K562 (cell line): Measurements from ENCODE around the gene BPNT1. TPM values are rescaled to one million over a fixed set of nuclear protein-coding genes. Genes with fewer than 3 reads are reported as not detected.

Experiments
- ADNP ChIP-seq: fragments of 200-800 bp; sonication (Bioruptor generic); IDR thresholded peaks from 2 replicates; pipeline ENCODE4 v1.6.1; 2016; ENCODE audit warnings: missing genetic modification characterization, missing compliant biosample characterization
- CAMTA2 ChIP-seq: fragments of 250-450 bp; sonication (Bioruptor Pico); conservative IDR thresholded peaks from 2 replicates; pipeline ENCODE4 v1.5.1; 2022
- EWSR1 ChIP-seq: fragments of 450-650 bp; IDR thresholded peaks from 2 replicates; pipeline ENCODE4 v1.6.1; 2018; ENCODE audit warnings: borderline replicate concordance, mild to moderate bottlenecking, low read depth, moderate library complexity; ENCODE audit not compliant: partially characterized antibody
- HDAC2 ChIP-seq: fragments of 450-650 bp; IDR thresholded peaks from 2 replicates; pipeline ENCODE4 v1.6.1; 2016; ENCODE audit warnings: mild to moderate bottlenecking
- KLF13 ChIP-seq: fragments of 450-650 bp; IDR thresholded peaks from 2 replicates; pipeline ENCODE4 v1.6.1; 2016; ENCODE audit warnings: missing genetic modification characterization, low read depth, mild to moderate bottlenecking, missing compliant biosample characterization, moderate library complexity, borderline replicate concordance
- NCOR1 ChIP-seq: fragments of 450-650 bp; IDR thresholded peaks from 2 replicates; pipeline ENCODE4 v1.6.1; 2016; ENCODE audit warnings: mild to moderate bottlenecking, moderate library complexity
- NELFE ChIP-seq: IDR thresholded peaks from 2 replicates; pipeline ENCODE4 v1.6.1; 2011; ENCODE audit warnings: mild to moderate bottlenecking; ENCODE audit not compliant: insufficient read depth, insufficient read length
- NR2C2 ChIP-seq, 2 experiments: fragments of 200-800 bp in 1 of 2; sonication (Bioruptor generic) in 1 of 2; sonication (generic) in 1 of 2; formaldehyde crosslinking in 1 of 2; IDR thresholded peaks; 2 replicates each; pipeline versions ENCODE4 v1.6.1 to v1.8.0; 2016 to 2022; ENCODE audit warnings: mild to moderate bottlenecking in 1 of 2, missing compliant biosample characterization in 1 of 2, missing genetic modification characterization in 1 of 2, missing genetic modification reagents in 1 of 2
- PCBP2 ChIP-seq: fragments of 200-400 bp; formaldehyde crosslinking; IDR thresholded peaks from 2 replicates; pipeline ENCODE4 v1.6.1; 2018; ENCODE audit warnings: low read length, low read depth, mild to moderate bottlenecking, moderate library complexity; ENCODE audit not compliant: poor library complexity, severe bottlenecking
- SMAD4 ChIP-seq: fragments of 250-450 bp; sonication (Bioruptor Pico); conservative IDR thresholded peaks from 2 replicates; pipeline ENCODE4 v1.8.0; 2021; ENCODE audit warnings: inconsistent platforms, mild to moderate bottlenecking, moderate library complexity
- ZEB2 ChIP-seq: fragments of 450-650 bp; IDR thresholded peaks from 2 replicates; pipeline ENCODE4 v1.6.1; 2016
- ZFX ChIP-seq: sonication (generic); formaldehyde crosslinking; IDR thresholded peaks from 2 replicates; pipeline ENCODE4 v1.8.0; 2022; ENCODE audit warnings: mild to moderate bottlenecking, missing genetic modification reagents, moderate library complexity
- polyA plus RNA-seq, 8 experiments: library from polyadenylated mRNA; depleted of rRNA in 4 of 8; stranded (reverse) in 5 of 8; unstranded in 3 of 8; fragments of >200 nt; fragmentation: Nextera tagmentation in 2 of 8; fragmentation: Illumina TruSeq in 1 of 8; extraction: Ambion mirVana in 2 of 8; extraction: Trizol in 1 of 8; gene quantifications; 2 replicates each; pipeline versions ENCODE4 v1.2.1 to v1.2.3, GENCODE V29; 2011 to 2014; ENCODE audit warnings: inconsistent platforms in 1 of 8, missing spikeins in 1 of 8
- total RNA-seq, 7 experiments: library from RNA; depleted of rRNA in 6 of 7; stranded (reverse); fragments of >200 nt in 6 of 7; fragmentation: Illumina TruSeq in 2 of 7; extraction: Trizol in 2 of 7; gene quantifications; 2 replicates each; pipeline versions ENCODE4 v1.2.1 to v1.2.3, GENCODE V29; 2011 to 2021; ENCODE audit warnings: low replicate concordance in 1 of 7
- TF ChIP-seq, protein P1 (sequence below): fragments of 450-650 bp; IDR thresholded peaks from 2 replicates; pipeline ENCODE4 v1.6.1; 2016; ENCODE audit warnings: antibody characterized with exemption
- TF ChIP-seq, protein P2 (sequence below), 2 experiments: fragments of 250-450 bp in 1 of 2; fragments of 450-650 bp in 1 of 2; sonication (Bioruptor Pico) in 1 of 2; IDR thresholded peaks; 2 replicates each; pipeline versions ENCODE4 v1.6.1 to v1.8.0; 2016 to 2021; ENCODE audit warnings: mild to moderate bottlenecking in 2 of 2, moderate library complexity in 2 of 2, missing compliant biosample characterization in 1 of 2, missing genetic modification characterization in 1 of 2
- TF ChIP-seq, protein P3 (sequence below): fragments of 250-450 bp; sonication (Bioruptor Pico); IDR thresholded peaks from 2 replicates; pipeline ENCODE4 v1.5.0; 2021
- TF ChIP-seq, protein P4 (sequence below): sonication (generic); formaldehyde crosslinking; IDR thresholded peaks from 2 replicates; pipeline ENCODE4 v1.8.1; 2023; ENCODE audit warnings: mild to moderate bottlenecking, missing genetic modification reagents
- TF ChIP-seq, protein P5 (sequence below), 2 experiments: fragments of 450-650 bp; conservative IDR thresholded peaks; 2 replicates each; pipeline ENCODE4 v1.6.1; 2017; ENCODE audit warnings: mild to moderate bottlenecking in 2 of 2, moderate library complexity in 2 of 2
- TF ChIP-seq, protein P6 (sequence below): conservative IDR thresholded peaks from 2 replicates; pipeline ENCODE4 v1.6.1; 2011; ENCODE audit warnings: low read depth, mild to moderate bottlenecking, low read length; ENCODE audit not compliant: control insufficient read depth

BPNT1 gene
- total and polyA plus RNA-seq, 9 of the 15 experiments (the other 6 are each of a cell fraction or from before 2014, with no cell fraction given): 30.2 to 73.8 (median 40.5) TPM

DNA sequence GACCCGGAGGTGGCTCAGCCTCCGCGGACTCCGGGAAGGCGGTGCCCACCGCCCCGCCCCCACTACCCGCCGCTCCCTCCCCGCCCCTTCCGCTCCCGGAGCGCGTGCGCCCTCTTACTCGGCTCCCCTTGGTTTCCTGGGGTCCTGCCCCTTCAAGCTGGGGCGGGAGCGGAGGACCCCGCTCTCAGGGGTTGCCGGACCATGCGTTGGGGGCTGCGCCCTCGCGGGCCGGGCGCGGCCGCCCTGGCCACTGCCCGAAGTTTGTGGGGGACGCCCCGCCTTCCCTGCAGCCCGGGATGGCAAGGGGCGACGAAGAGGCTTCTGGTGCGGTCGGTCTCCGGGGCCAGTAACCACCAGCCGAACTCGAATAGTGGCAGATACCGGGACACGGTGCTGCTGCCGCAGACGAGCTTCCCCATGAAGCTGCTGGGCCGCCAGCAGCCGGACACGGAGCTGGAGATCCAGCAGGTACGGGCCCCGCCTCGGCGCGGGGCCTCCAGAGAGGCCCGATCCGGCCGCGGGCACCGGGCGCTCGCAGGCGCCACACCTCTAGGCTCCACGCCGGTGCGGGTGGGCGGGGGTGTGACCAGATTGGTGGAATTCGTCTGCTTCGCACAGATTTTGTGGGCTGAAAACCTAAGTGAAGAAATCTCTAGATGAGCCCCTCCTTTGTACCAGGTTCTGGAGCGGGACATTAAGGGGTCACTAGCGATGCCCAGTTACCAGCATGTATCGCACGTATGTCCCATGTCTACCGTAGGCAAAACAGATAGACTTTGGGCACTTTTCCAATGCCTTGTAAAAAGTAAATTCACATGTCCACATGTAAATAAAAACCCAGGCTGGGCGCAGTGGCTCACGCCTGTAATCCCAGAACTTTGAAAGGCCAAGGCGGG, 4.7 kb upstream of the BPNT1 start, which contains the start of gene IARS2 (continued):
- no peak for TF ChIP-seq NR2C2 (CRISPR knock-in tag; IDR thresholded peaks at IDR 0.05)
- TF ChIP-seq NR2C2 (tag; IDR thresholded peaks at IDR 0.05): 0 out of 2 replicates have a peak, but pooled peaks have one; percentile 37
- TF ChIP-seq PCBP2: no peak
- TF ChIP-seq, protein P1, sequence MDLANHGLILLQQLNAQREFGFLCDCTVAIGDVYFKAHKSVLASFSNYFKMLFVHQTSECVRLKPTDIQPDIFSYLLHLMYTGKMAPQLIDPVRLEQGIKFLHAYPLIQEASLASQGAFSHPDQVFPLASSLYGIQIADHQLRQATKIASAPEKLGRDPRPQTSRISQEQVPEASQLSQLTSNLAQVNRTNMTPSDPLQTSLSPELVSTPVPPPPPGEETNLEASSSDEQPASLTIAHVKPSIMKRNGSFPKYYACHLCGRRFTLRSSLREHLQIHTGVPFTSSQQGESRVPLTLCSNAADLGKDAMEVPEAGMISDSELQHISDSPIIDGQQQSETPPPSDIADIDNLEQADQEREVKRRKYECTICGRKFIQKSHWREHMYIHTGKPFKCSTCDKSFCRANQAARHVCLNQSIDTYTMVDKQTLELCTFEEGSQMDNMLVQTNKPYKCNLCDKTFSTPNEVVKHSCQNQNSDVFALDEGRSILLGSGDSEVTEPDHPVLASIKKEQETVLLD: no peak
- TF ChIP-seq CAMTA2 (CRISPR knock-in tag): no peak
- TF ChIP-seq HDAC2: 0 out of 2 replicates have a peak, but pooled peaks have one; percentile 23
- TF ChIP-seq, protein P2, sequence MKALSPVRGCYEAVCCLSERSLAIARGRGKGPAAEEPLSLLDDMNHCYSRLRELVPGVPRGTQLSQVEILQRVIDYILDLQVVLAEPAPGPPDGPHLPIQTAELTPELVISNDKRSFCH (CRISPR knock-in tag; IDR thresholded peaks at IDR 0.05): no peak
- TF ChIP-seq, protein P2 (tag; IDR thresholded peaks at IDR 0.05): no peak
- peak; percentile 72 for TF ChIP-seq SMAD4 (CRISPR knock-in tag)
- TF ChIP-seq EWSR1: no peak
- peak; percentile 50; the same call in 1 of the 2 replicates for TF ChIP-seq KLF13 (tag)
- TF ChIP-seq ZFX (CRISPR knock-in tag): peak; percentile 92
- TF ChIP-seq, protein P3, sequence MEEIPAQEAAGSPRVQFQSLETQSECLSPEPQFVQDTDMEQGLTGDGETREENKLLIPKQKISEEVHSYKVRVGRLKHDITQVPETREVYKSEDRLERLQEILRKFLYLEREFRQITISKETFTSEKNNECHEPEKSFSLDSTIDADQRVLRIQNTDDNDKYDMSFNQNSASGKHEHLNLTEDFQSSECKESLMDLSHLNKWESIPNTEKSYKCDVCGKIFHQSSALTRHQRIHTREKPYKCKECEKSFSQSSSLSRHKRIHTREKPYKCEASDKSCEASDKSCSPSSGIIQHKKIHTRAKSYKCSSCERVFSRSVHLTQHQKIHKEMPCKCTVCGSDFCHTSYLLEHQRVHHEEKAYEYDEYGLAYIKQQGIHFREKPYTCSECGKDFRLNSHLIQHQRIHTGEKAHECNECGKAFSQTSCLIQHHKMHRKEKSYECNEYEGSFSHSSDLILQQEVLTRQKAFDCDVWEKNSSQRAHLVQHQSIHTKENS (CRISPR knock-in tag): no peak
- TF ChIP-seq ZEB2: peak; percentile 18; the same call in 1 of the 2 replicates
- TF ChIP-seq, protein P4, sequence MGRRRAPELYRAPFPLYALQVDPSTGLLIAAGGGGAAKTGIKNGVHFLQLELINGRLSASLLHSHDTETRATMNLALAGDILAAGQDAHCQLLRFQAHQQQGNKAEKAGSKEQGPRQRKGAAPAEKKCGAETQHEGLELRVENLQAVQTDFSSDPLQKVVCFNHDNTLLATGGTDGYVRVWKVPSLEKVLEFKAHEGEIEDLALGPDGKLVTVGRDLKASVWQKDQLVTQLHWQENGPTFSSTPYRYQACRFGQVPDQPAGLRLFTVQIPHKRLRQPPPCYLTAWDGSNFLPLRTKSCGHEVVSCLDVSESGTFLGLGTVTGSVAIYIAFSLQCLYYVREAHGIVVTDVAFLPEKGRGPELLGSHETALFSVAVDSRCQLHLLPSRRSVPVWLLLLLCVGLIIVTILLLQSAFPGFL: no peak
- TF ChIP-seq, protein P5, sequence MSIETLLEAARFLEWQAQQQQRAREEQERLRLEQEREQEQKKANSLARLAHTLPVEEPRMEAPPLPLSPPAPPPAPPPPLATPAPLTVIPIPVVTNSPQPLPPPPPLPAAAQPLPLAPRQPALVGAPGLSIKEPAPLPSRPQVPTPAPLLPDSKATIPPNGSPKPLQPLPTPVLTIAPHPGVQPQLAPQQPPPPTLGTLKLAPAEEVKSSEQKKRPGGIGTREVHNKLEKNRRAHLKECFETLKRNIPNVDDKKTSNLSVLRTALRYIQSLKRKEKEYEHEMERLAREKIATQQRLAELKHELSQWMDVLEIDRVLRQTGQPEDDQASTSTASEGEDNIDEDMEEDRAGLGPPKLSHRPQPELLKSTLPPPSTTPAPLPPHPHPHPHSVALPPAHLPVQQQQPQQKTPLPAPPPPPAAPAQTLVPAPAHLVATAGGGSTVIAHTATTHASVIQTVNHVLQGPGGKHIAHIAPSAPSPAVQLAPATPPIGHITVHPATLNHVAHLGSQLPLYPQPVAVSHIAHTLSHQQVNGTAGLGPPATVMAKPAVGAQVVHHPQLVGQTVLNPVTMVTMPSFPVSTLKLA (conservative IDR thresholded peaks at IDR 0.05): peak; percentile 72 to 90
- TF ChIP-seq NCOR1: no peak
- TF ChIP-seq, protein P6, sequence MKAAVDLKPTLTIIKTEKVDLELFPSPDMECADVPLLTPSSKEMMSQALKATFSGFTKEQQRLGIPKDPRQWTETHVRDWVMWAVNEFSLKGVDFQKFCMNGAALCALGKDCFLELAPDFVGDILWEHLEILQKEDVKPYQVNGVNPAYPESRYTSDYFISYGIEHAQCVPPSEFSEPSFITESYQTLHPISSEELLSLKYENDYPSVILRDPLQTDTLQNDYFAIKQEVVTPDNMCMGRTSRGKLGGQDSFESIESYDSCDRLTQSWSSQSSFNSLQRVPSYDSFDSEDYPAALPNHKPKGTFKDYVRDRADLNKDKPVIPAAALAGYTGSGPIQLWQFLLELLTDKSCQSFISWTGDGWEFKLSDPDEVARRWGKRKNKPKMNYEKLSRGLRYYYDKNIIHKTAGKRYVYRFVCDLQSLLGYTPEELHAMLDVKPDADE: peak; percentile 68; the same call in 1 of the 2 replicates
- TF ChIP-seq ADNP (tag): no peak
- no peak for TF ChIP-seq NELFE
